Measurements from ENCODE around the gene ZSCAN9.

ZSCAN9 gene

DNA sequence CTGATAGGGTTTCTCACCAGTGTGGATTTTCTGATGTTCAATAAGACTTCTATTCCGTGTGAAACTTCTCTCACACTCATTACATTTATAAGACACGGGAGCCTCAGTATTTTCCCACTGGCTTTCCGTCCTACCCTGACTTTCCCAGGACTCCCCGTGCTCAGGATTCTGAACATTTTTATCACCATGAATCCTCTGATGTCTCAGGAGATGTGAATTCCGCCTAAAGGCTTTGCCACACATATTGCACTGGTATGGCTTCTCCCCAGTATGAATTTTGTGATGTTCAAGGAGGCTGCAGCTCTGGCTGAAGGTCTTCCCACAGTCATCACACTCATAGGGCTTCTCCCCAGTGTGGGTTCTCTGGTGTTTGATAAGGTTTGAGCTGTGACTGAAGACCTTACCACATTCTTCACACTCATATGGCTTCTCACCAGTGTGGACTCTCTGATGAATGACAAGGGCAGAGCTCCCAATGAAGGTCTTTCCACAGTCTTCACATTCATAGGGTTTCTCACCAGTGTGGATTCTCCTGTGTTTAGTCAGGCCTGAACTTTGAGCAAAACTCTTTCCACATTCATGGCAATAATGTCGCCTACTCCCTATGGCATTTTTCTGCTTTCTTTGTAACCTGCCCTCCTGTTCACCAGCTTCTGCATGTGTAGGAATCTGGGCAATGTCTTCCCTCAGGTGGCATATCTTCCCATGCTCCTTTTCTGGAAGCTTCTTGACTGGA lies 20.3 kb downstream of the ZSCAN9 start:
- peaks cover 12% of the 10 kb centered on the region for H3K36me3 ChIP-seq (replicated peaks)
- H3K27me3 ChIP-seq (replicated peaks) = no peaks in the 10 kb centered on the region
- in situ Hi-C loops (cut with HindIII; ENCODE audit: low pct_ligation_motif_present, low sequenced_read_pairs) = no loop called here
- DNase-seq = no peak
- H3K27ac ChIP-seq = no peak overlapping the region
- no peak overlapping the region for H3K4me3 ChIP-seq (ENCODE audit: low read depth, low read length)
- no peak for TF ChIP-seq CTCF (IDR thresholded peaks at IDR 0.05; ENCODE audit: low read depth, low read length, missing control alignments)

DNA sequence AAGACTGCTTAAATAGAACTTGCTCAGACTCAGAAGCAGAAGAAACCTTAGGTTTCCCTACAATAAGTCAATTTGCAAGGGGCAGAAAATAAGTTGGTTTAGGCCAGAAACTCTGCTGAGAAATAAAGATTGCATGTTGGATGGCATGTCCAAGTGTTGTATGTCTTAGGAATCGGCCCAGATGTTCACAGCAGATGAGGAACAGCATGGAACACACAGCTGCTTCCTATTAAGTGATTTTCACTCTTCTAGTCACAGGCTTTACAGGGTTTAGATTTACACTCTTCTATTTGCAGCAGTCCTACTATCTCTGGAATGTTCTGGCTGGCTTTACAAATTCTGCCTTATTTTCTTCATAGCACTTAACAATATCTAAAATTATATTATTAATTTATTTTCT lies 23.8 kb downstream of the ZSCAN9 start:
- no peak for TF ChIP-seq CTCF (IDR thresholded peaks at IDR 0.05; ENCODE audit: low read depth, low read length, missing control alignments)
- Histone ChIP-seq H3K27me3 (replicated peaks) (no peaks in the 10 kb centered on the region), H3K36me3 (replicated peaks) (peaks cover 12% of the 10 kb centered on the region), H3K27ac (no peak overlapping the region), H3K4me3 (ENCODE audit: low read depth, low read length) (no peak overlapping the region)
- DNase-seq = no peak
- in situ Hi-C loops (cut with HindIII; ENCODE audit: low pct_ligation_motif_present, low sequenced_read_pairs) = no loop called here

GRCh38 chr6:28250747-28251146 lies 25.7 kb downstream of the ZSCAN9 start:
- DNase-seq = no peak
- peak overlapping the region; percentile 91 for H3K4me3 ChIP-seq (ENCODE audit: low read depth, low read length)
- no peak overlapping the region for H3K27ac ChIP-seq
- TF ChIP-seq CTCF (IDR thresholded peaks at IDR 0.05; ENCODE audit: low read depth, low read length, missing control alignments) = no peak
- in situ Hi-C loops (cut with HindIII; ENCODE audit: low pct_ligation_motif_present, low sequenced_read_pairs) = no loop called here
- no peaks in the 10 kb centered on the region for H3K27me3 ChIP-seq (replicated peaks)
- peaks cover 3% of the 10 kb centered on the region for H3K36me3 ChIP-seq (replicated peaks)

DNA sequence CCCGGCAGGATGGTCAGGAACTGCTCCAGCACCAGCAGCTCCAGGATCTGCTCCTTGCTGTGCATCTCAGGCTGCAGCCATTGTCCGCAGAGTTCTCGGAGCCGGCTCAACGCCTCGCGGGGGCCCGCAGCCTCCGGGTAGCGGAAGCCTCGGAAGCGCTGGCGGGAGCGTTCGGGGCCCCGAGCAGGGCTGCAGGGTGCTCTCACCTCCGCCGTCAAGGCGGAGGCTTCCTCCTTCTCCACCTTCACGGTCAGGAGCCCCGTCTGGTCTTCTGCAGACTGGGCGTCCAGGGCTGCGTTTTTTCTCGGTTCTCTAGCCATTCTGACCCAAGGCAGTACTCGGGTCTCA lies 26.6 kb downstream of the ZSCAN9 start:
- no peaks in the 10 kb centered on the region for H3K27me3 ChIP-seq (replicated peaks)
- H3K27ac ChIP-seq = no peak overlapping the region
- no peak for TF ChIP-seq CTCF (IDR thresholded peaks at IDR 0.05; ENCODE audit: low read depth, low read length, missing control alignments)
- H3K4me3 ChIP-seq (ENCODE audit: low read depth, low read length) = peak overlapping the region; percentile 91
- peak; percentile 10 for DNase-seq
- in situ Hi-C loops (cut with HindIII; ENCODE audit: low pct_ligation_motif_present, low sequenced_read_pairs) = no loop called here
- H3K36me3 ChIP-seq (replicated peaks) = no peaks in the 10 kb centered on the region

DNA sequence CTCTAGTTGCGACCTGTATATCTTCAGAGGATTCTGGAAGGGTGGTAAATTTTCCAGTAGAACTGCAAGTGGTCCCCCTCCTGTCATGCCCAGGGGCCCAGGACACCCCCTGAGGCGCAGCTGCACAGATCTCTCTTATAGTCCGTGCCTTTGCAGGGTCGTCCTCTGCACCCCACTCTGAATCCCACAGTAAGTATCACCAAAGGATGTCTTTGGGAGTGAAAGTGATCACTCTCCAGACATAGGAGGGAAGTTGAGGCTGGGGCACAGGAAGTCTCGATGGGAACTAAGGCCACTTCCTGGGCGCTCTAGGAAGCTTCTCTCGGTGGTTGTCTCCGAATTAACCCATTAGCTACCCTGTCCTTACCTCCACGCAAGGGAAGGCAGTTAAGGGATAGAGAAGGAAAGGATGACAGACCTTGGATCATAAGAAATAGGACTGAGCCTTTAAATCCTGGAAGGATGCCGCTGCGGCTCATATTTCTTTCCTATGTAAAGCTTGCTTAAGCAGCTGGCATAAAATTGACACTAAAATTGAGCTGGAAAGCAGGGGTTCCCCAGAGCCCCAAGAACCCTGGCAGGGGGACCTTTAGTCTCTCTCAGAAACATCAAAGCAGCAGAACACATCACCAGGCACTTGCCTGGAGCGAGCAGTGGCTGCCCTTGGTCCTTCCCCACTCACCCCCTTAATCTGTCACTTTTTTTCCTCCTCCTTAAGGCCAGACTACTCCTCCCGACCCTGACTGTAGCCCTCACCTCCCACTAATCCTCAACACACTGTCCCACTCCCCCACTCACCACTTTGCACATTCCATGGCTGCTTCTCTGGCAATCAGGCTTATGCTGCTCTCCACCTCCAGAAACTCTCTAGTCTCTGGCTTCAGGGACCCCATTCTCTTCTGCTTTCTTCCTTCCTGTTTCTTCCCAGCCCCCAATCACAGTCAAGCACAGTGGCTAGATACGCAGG lies 27.2 kb downstream of the ZSCAN9 start, which contains the start of gene ZKSCAN4:
Gene ZKSCAN4 (minus strand): TSS at position 261 of the 967 bp plus-strand sequence. CDS start 289 bp downstream, outside the sequence.
- no peaks in the 10 kb centered on the region for H3K27me3 ChIP-seq (replicated peaks)
- in situ Hi-C loops (cut with HindIII; ENCODE audit: low pct_ligation_motif_present, low sequenced_read_pairs) = no loop called here
- peak; percentile 91 for DNase-seq
- H3K27ac ChIP-seq = no peak within 1 kb of the TSS
- no peak for TF ChIP-seq CTCF (IDR thresholded peaks at IDR 0.05; ENCODE audit: low read depth, low read length, missing control alignments)
- no peaks in the 10 kb centered on the region for H3K36me3 ChIP-seq (replicated peaks)
- H3K4me3 ChIP-seq (ENCODE audit: low read depth, low read length) = peak within 1 kb of the TSS; percentile 91
